Hindlimb muscle (tissue), 1 donor: ENCODE measurements around the gene CHST11. TPM values are rescaled to one million over a fixed set of nuclear protein-coding genes. Genes with fewer than 3 reads are reported as not detected.
"Not testable (repeated sequence)": the region's sequence is repeated elsewhere in the genome, so short reads cannot be mapped to it uniquely, and the experiment has no call there.

Experiments used
- DNase-seq: peaks from one replicate; pipeline ENCODE4 v3.0.0-alpha.2; 2013
- polyA plus RNA-seq: library from polyadenylated mRNA; unstranded; fragments of 120-200 nt; gene quantifications from one replicate; pipeline ENCODE4 v1.2.1, GENCODE V29; 2013; ENCODE audit not compliant: insufficient read length

Gene CHST11
- polyA plus RNA-seq, 1 donor: 4.0 TPM

DNA sequence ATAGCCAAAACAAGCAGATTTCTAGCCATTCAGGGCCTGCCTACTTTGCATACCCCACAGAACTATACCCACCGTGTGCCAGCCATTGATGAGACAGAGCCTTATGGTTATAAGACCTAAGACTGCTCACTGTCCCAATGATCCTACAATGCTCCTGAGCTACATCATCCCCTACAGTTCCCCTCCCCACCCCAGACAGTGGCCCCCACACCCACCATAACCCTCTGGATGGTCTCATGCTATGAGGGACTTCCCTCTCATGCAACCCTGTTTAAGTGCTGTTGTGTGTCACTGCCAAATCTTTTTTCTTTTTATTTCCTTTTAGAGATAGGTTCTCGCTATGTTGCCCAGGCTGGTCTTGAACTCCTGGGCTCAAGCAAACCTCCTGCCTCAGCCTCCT, 75.9 kb downstream of the CHST11 start:
- no peak for DNase-seq

DNA sequence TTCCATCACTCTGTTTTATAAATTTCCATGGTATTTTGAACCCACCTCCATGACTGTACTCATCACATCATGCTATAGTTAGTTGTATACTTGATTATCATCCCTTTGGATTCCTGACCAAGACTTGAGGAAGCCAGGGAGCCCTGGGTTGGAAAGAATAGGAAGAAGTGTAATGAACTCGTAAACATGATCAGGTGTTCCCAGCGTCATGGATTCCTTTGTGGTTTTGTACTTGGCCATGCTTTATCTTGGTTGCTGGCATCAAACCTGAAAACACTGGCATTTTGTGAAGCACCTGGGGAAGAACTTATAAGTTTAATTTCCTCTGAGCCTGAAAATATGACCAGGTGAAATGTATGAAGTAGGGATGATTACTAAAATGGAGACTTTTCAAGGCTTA, 76.4 kb downstream of the CHST11 start:
- no peak for DNase-seq

DNA sequence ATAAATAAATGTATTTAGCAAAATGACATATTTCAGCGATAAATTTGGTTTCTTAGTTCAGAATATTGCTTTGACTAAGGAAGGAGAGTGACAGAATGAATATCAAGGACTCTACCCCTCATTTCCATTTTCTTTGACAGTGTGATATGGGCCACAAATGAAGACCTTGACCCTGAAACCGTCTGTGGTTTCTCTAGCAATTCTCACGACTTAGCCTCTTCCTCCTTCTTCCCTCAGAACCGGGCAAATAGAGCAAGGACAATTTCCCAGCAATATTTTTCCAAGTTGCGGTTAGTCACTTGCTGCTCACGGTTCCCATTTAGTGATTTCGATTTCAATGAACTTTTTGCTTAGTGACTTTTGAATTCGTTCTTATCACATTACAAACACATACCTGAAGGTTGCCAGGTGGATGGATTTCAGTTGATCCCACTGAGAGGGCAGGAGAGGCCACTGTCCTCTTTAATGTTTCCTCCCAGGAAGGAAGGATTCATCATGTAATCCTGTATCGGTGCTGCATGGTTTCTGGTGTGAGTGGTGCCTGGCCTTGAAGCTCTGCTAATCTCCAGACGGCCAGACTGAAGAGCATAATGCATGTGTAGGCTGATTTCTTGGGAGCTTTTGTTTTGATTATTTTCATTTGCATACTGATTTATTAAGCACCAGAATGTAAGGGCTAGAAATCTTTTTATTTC, 77.6 kb downstream of the CHST11 start:
- DNase-seq: no peak

DNA sequence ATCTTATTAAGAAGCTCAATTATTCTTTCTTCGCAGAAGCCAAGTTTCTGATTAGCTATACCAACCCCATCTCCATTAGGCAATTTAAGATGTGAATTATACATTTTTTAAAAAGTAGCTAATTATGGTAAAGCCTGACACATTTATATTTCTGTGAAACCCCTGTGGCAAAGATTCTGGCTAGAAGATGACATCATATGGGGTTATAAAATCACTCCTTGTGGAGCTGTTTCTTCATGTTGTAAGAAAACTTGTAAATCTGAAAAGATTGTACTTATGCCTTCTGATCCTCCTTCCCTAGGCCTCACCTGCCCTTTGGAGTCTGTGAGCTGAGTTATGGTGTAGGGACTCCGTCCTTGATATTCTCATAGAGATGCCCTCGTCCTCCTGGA, 78.1 kb downstream of the CHST11 start:
- DNase-seq: no peak

DNA sequence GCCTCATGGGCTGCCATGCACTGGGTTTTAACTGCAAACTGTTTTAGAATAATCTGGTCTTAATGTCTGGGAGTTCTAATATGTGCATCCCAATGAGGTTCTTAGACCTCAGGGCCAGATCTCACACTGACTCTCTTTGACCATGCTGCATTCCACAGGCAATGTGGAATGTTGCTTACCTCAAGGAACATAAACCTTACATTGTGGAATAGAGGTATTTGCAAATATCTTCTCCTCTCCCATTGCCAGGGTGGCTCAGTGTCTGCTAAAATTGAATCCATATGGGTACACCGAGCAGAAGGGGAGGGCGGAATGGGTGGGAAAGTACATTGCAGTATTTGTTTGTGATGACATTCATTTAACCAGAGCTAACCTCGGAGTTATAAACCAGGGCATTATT, 78.6 kb downstream of the CHST11 start:
- DNase-seq: no peak

DNA sequence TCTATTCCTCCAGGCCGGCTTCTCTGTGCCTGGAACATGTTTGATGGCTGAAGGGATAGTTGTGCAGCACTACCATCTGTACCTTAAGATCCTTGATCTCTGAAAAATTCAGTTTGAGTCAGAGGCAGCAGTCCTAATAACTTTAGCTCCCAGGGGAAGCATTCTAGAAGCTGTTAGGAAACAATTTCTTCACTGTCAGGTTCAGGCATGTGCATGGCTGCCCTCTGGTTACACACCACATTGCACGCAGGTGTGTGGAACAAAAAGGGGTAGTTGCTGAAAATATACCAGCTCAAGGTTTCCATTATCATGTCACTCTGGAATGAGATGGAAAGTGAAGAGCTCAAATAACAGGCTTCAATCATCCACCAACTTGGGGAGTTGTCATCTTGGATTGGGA, 80.1 kb downstream of the CHST11 start:
- DNase-seq: no peak

DNA sequence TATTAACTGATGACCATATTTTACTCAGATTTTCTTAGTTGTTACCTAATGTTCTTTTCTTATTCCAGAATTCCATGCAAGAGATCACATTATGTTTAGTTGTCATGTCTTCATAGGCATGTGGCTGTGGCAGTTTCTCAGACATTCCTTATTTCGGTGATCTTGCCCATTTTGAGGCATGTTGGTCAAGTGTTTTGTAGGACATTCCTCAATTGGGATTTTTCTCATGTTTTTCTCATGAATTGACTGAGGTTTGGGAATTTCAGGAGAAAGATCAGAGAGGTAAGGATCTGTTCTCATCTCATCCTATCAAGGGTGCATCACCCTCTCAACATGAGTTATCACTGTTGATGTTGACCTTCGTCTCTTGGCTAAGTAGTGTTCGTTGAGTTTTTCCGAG, 81.3 kb downstream of the CHST11 start:
- no peak for DNase-seq

DNA sequence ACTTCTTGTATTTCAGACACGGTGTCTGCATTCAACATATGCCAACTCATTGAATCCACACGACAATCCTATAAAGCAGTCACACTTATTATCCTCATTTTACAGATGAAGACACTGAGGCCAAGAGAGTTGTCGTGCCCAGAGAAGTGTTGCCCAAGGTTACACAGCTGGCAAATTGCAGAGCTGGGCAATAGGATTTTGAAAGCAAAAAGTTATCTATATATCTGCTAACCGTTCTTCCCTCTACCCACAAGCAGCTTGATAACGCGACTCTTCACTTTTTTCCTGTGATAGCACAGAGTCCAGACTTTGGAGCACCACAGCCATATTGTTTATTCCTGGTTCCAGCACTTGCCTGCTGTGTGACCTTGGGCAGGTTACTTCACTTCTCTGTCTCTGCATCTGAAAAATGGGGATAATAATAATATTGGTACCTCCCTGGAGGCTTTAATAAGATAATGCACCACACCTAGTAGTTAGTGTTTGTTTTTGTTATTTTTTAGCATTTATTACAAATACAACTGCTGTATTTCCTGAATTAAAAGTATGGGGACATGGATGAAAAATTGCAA, 82.2 kb downstream of the CHST11 start:
- no peak for DNase-seq

DNA sequence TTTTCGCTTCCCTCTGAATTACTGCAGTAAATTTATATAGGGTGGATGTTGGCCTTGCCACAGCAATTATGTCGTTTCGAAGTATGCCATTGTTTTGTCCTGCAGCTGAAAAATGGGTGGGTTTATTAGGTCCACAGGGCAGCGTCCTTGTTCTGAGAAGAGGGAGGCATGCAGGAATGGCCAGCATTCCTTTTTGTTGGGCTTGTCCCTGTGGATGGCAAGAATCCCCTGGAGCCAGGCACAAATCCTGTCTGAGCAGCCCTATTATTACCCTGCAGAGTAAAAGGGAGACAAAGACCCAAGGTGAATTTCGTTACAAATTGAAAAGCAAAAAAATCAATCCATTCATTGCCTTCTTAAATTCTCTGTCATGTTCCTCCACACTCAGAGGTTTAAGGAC, 88.1 kb downstream of the CHST11 start:
- no peak for DNase-seq

DNA sequence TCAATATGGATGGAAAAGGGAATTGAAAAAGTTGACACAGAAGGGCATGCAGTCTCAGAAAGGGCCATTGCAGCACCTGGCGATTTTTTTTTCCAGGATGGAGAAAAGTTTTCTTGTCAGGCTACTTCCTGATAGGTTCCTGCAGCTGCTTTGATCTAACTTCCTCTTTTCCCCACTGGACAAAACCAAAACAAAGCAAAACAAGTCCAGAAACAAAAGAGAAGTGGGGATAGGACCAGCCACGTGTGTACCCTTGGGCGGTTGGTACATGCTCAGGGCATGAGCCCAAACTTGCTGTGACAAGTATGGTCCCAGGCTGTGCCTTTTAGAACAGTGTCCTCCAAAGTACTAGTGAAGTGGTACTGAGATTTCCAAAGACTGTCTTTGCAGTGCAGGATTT, 89.8 kb downstream of the CHST11 start:
- no peak for DNase-seq

DNA sequence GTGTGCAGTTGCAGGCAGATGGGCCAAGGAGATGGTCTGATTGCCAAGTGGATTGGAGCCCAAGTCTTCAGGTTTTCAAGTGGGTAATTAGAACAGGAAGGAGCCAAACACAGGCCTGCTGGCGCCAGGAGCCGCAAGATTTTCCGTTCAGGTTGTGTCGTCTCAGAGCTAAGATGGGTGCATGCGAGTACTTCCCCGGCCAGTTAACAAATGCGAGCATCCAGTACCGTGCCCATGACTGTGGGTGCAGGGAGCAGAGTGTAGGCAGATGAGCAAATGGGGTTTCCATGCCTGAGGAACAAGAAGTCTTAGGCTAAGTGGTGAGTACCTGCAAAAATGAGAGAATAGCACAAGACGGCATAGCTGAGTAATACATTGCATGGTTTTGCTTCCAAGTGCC, 90.5 kb downstream of the CHST11 start:
- peak; percentile 48 for DNase-seq

DNA sequence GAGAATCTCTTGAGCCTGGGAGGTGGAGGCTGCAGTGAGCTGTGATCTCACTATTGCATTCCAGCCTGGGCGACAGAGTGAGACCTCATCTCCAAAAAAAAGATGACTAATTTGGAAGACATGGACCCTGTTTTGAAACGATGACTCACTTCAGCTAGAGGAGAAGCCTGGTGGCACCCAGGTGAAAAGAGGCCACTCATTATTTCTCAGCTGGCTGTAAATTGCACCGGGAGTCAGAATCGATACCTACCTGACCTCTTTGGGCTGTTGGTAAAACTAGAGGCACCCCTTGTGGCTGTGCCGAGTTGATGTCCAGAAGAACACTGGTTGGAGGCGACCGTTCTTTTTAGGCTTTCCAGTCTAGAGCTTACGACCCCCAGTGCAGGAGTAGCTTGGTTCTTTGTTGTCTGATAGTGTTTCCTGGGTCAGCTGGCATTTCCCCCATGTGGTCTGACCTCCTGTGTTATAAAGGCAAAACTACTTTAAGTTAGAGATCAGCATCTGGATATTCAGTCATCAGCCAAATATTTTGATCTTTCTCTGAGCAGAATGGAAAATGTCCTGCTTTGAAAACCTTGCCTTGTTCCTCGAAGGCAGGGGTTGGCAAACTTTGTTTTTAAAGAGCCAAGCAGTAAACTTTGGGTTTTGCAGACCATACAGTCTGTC, 93.2 kb downstream of the CHST11 start:
- no peak for DNase-seq

DNA sequence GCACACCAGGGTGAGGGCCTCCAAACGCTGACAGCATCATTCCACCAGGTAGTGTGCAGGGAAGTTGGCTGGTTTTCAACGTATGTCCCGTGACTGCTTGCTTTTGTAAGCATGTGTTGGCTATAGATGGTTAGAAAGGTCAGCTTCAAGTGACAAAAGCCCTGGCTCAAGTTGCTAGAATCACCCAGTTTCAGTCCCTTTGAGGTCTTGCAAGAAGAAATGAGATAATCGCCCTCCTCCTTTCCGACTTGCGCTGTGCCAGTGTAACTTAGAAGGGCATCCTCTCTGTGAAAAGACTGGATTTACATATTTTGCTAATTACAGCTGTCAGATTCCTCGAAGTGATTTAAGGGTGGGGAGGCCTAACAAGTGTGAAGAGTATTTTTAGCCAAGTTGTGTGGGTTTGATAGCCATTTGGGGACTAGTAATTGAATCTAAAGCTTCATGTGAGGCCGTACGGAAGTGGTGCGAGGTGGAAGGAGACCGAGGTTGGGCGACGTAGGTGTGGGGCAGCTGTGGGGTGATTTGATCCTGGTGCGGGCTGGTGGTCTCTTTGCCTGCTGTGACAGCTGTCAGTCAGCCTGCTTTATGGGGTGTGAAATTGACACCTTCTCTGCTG, 94.7 kb downstream of the CHST11 start:
- DNase-seq: no peak

DNA sequence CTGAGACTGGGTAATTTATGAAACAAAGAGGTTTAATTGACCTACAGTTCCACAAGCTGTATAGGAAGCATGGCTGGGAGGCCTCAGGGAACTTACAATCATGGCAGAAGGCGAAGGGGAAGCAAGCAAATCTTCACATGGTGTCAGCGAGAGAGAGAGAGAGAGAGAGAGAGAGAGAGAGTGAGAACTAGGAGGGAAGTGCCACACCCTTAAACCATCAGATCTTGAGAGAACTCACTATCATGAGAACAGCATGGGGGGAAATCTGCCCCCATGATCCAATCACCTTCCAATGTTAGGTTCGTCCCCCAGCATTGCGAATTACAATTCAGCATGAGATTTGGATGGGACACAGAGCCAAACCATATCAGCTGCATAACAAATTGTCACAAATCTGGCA, 96.7 kb downstream of the CHST11 start:
- no peak for DNase-seq

DNA sequence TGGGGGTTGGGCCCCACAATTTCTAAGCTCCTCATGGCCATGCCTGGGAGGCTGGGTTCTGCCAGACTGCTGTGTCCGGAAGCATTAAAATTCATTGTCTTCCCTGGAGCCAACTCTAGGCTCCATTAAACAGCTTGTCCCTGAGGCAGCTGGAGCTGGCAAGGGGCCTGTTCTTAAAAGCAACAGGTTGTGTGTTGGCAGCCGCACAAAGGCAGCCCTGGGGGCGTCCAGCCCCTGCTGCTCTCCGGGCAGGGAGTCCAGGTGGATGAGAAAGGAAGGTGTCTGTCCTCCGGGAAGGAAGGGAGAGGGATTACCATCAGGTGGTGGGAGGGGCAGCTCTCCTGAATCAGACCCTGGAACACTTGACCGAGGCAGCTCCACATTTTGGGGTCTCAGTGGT, 98.9 kb downstream of the CHST11 start:
- no peak for DNase-seq

DNA sequence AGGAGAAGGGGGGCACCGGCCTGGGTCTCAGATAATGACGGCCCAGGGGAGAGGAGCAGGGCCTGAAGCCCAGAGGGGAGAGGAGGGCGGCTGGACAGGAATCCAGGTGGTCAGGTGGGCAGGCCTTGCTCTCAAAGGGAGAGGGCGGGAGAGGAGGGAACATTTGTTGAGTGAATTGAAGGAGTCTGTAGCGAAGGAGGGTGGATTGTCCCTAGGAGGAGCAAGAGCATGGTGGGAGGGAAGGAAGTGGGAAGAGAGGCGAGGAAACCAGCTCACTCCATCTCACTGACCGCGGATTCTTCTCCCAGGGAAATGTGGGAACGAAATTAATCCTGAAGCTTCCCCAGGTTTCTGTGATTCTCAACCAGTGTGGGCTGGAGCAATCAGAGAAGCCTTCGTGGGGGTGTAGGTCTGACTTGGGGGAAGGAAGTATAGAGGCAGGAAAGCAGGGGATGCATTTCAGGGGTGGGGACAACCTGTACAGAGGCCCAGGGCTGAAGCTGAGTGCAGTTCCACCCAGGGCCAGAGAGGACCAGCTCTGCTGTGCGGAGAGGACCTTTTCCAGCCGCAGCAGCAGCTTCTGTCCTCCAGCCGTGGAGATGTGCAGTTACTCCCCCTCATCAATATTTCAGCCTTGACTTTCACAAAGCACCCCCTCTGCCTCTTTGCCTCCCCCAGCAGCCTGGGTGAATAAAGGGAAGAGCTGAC, 100.9 kb downstream of the CHST11 start:
- no peak for DNase-seq

DNA sequence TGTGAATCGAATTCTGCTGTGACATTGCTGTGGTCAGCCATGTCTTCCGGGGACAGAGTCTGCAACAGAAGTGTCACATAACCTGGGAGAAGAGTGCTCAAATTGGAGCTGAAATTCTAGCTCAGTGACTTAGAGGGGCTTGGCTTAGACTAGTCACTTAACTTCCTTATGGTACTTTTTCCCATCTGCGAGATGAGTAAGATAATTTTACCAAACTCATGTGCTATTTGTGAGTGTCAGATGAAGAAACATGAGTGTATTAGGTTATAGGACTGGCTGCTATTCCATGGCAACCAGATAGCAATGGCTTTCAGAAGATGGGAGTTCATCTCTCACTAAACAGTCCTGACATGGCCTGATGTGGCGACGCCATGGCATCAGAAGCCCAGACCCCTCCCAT, 104.1 kb downstream of the CHST11 start:
- no peak for DNase-seq

DNA sequence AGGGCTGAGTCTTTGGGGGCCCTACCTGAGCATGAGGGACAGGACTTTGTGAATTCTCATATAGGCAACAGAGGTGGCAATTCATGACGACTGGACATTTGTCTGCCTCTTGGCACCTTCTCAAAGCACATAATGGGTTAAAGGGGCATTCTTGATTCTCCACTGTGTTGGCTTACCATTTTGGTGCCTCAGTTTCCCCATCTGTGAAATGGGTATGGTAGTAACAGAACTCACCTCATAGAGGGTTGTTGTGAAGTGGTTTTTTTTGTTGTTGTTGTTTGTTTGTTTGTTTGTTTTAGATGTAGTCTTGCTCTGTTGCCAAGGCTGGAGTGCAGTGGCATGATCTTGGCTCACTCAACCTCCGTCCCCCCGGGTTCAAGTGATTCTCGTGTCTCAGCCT, 106.0 kb downstream of the CHST11 start:
- DNase-seq: no peak

DNA sequence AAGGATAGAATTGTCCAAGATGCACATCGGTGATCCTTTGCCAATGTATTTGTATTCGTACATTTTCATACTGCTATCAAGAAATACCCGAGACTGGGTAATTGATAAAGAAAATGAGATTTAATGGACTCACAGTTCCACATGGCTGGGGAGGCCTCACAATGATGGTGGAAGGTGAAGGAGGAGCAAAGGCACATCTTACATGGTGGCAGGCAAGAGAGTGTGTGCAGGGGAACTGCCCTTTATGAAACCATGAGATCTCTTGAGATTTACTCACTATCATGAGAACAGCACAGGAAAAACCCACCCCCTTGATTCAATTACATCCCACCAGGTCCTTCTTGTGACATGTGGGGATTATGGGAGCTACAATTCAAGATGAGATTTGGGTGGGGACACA, 107.9 kb downstream of the CHST11 start:
- DNase-seq: not testable (repeated sequence)

DNA sequence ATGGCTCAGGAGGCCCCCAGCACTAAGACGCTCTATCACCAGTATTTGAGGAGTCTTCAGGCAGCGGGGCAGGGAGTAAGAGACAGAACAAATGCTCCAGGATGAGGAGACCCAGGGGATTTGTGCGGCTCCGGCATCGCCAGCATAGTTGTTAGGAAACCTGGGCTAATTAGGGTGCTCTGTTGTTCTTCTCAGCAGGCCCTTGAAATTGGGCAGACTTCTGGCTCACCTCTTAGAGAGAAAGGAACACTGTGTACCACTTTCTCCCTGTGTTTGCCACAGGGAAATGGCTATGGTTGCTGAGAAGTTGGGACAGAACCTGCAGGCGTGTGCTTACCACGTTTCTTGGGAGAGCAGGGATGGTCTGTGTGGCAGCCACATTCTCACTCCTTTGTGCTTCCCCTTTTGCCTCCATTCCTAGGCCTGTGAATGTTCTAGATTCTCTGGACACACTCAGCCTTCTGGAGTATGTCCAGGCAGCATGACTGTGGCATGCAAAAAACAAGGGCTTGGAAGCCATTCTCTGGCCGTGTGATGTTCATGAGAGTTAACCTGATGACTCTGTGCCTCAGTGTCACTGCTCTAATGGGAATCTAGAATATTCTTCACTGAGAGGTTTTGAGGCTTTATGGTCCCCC, 109.0 kb downstream of the CHST11 start:
- DNase-seq: no peak

DNA sequence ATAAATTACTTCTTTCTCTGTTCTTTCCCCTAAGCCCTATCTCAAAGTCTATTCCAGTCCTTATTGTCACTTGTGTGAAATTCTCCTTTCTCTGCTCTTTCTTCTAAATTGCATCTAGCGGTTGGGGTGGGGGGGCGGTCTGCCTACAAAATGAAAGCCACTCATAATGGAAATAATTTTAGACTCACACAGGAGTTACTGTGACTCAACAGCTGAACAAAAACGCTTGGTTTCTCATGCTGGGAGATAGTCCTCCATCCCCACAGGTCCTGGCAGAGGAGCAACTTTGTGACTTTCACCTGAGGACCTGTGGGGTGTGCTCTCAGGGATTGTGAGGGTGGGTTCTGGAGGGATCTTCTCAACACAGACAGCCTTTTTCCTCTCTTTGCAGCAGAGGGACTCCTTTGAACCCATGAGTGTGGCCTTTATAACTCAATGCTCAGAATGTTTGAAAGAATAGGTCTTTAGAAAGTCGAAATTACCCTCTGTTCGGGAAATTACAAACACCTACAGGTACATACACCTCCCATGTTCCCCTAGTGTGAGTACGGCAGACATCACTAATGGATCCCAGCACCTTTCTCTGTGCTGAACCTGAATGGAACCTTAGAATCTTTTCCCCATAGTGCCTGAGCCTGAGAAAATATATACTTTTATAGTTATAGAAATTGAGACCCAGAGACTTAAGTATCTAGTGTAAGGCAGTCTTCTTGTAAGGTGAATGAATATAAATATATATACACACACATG, 109.7 kb downstream of the CHST11 start:
- no peak for DNase-seq
